ENCODE results near the gene EXOSC9. TPM values are rescaled to one million over a fixed set of nuclear protein-coding genes. Genes with fewer than 3 reads are reported as not detected.

The EXOSC9 gene
- total and polyA plus RNA-seq, 2 of the 8 experiments (the other 6 are each of a cell fraction or from before 2014, with no cell fraction given) = 33.2 to 54.9 TPM

GRCh38 chr4:121819216-121819965 is 18.3 kb downstream of the EXOSC9 start:
- H3K4ac ChIP-seq (replicated peaks; ENCODE audit: insufficient read length, low read depth, low read length) = no peak overlapping the region
- TF ChIP-seq RAD21 (IDR thresholded peaks at IDR 0.05 in 1 of 2, conservative IDR thresholded peaks at IDR 0.05 in 1 of 2; ENCODE audit: low read depth in 2 of 2, low read length in 2 of 2) (no peak), TAF7 (optimal IDR thresholded peaks at IDR 0.05; ENCODE audit: borderline replicate concordance, low read depth, low read length) (no peak), ZNF274 (IDR thresholded peaks at IDR 0.05; ENCODE audit: borderline replicate concordance, extremely low read depth, low read length) (no peak), RFX5 (IDR thresholded peaks at IDR 0.05; ENCODE audit: borderline replicate concordance, low read depth, low read length) (no peak)
- H2BK15ac ChIP-seq (ENCODE audit: low read length) = no peak overlapping the region
- H2BK120ac ChIP-seq (replicated peaks; ENCODE audit: low read depth, low read length) = no peak overlapping the region
- no peaks in the 10 kb centered on the region for H3K27me3 ChIP-seq (replicated peaks in 1 of 4; ENCODE audit: control insufficient read depth in 3 of 4, extremely low read depth in 1 of 4, insufficient read depth in 3 of 4, low read length in 3 of 4)
- no peaks in the 10 kb centered on the region; a peak in 2 of 7 replicates for H3K4me1 ChIP-seq (replicated peaks in 1 of 4; ENCODE audit: control insufficient read depth in 3 of 4, insufficient read depth in 4 of 4, low read length in 3 of 4)
- no peaks in the 10 kb centered on the region for H4K20me1 ChIP-seq (replicated peaks in 1 of 2; ENCODE audit: control insufficient read depth in 1 of 2, insufficient read depth in 2 of 2, low read length in 2 of 2)
- CTCF ChIA-PET (ENCODE audit: partially characterized antibody) = no interaction called here
- H3K23ac ChIP-seq (ENCODE audit: insufficient read length) = no peak overlapping the region
- no peak overlapping the region for H2BK5ac ChIP-seq (ENCODE audit: low read depth, low read length)
- H3K4me2 ChIP-seq (ENCODE audit: insufficient read depth in 1 of 2, low read depth in 2 of 2, low read length in 2 of 2) = no peak overlapping the region
- H3K56ac ChIP-seq (replicated peaks; ENCODE audit: insufficient read length, low read depth, low read length) = no peak overlapping the region
- no peak overlapping the region for H3K9ac ChIP-seq (replicated peaks in 1 of 4; ENCODE audit: extremely low read depth in 1 of 4, low read depth in 3 of 4, low read length in 3 of 4)
- no peaks in the 10 kb centered on the region for H3K9me3 ChIP-seq (ENCODE audit: insufficient read depth in 2 of 2, low read depth in 1 of 2, low read length in 1 of 2)
- H4K5ac ChIP-seq (ENCODE audit: insufficient read length, low read depth, low read length) = no peak overlapping the region
- no peak overlapping the region for H2AFZ ChIP-seq (ENCODE audit: low read length)
- DNase-seq (ENCODE audit: low read depth in 1 of 2, low spot score in 2 of 2) (no peak), FAIRE-seq (no peak)
- no peak overlapping the region for H3K27ac ChIP-seq (ENCODE audit: low read depth, low read length)
- H2AK5ac ChIP-seq (ENCODE audit: low read depth, low read length) = no peak overlapping the region
- H3K14ac ChIP-seq (ENCODE audit: insufficient read length) = no peak overlapping the region
- no peak overlapping the region for H3K18ac ChIP-seq (ENCODE audit: extremely low read depth, low read length)
- no peak overlapping the region for H4K8ac ChIP-seq (ENCODE audit: extremely low read depth, insufficient read depth, low read length)
- H3K4me3 ChIP-seq (ENCODE audit: extremely low read depth in 1 of 4, insufficient read depth in 2 of 4, low read depth in 3 of 4, low read length in 4 of 4) = no peak overlapping the region
- 94% methylated on average over 1 of the region's 1 CpG; no CpG with 5 or more reads in 1 of the 2 experiments for WGBS, 2 experiments (ENCODE audit: extremely low coverage in 1 of 2, insufficient coverage in 1 of 2, insufficient read length in 1 of 2, insufficient replicate concordance in 2 of 2, low coverage in 1 of 2, low lambda C conversion rate in 2 of 2, missing lambda C conversion rate in 1 of 2)
- H4K91ac ChIP-seq (replicated peaks; ENCODE audit: insufficient read length, low read length) = no peak overlapping the region
- peaks cover 5 to 28% of the 10 kb centered on the region in 2 experiments; a peak in 3 of 4 replicates for H3K79me2 ChIP-seq (ENCODE audit: control insufficient read depth in 1 of 2, insufficient read depth in 2 of 2, low read length in 2 of 2)
- H3K79me1 ChIP-seq (ENCODE audit: low read depth, low read length) = no peaks in the 10 kb centered on the region; the same call in 1 of the 2 replicates
- no peak overlapping the region for H2BK12ac ChIP-seq (ENCODE audit: low read depth, low read length)
- H2BK20ac ChIP-seq (ENCODE audit: low read length) = no peak overlapping the region
- POLR2A ChIA-PET (ENCODE audit: partially characterized antibody) = interaction anchor here (0.6 to 12.6 kb wide), 4 partner anchors 8 to 68 kb away, joined by 3 to 246 read pairs (median 5); partner anchors contain the start of genes BBS7 and EXOSC9
- H3K36me3 ChIP-seq (ENCODE audit: control insufficient read depth in 2 of 4, insufficient read depth in 4 of 4, low read length in 3 of 4) = peaks cover 34 to 77% (median 51%) of the 10 kb centered on the region in 4 experiments
- H3K23me2 ChIP-seq (ENCODE audit: low read depth, low read length) = no peaks in the 10 kb centered on the region

Measured in H1 (cell line).